ENCODE results near the gene OMP.

DNA sequence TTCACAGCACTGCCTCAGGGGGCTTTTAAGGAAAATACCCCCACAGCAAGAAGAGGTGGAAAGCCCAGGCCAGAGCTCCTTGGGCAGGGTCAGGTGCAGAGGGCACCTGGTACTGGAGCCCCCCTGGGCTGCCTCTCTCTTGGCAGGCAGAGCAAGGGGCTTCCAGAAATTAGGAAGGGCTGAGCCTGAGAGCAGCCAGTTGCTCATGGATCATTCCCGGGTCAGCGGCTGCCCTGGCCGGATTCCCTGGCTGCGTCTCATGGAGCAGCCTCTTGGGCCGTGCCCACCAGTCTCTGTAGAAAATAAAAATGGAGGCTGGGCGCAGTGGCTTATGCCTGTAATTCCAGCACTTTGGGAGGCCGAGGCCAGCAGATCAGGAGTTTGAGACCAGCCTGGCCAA, 10.3 kb upstream of the OMP start:
- no peak for TF ChIP-seq POLR2A (IDR thresholded peaks at IDR 0.05)
- TF ChIP-seq, protein P1, sequence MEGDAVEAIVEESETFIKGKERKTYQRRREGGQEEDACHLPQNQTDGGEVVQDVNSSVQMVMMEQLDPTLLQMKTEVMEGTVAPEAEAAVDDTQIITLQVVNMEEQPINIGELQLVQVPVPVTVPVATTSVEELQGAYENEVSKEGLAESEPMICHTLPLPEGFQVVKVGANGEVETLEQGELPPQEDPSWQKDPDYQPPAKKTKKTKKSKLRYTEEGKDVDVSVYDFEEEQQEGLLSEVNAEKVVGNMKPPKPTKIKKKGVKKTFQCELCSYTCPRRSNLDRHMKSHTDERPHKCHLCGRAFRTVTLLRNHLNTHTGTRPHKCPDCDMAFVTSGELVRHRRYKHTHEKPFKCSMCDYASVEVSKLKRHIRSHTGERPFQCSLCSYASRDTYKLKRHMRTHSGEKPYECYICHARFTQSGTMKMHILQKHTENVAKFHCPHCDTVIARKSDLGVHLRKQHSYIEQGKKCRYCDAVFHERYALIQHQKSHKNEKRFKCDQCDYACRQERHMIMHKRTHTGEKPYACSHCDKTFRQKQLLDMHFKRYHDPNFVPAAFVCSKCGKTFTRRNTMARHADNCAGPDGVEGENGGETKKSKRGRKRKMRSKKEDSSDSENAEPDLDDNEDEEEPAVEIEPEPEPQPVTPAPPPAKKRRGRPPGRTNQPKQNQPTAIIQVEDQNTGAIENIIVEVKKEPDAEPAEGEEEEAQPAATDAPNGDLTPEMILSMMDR (IDR thresholded peaks at IDR 0.05), result no peak
